HG03025 (cell line): ENCODE data around the gene KERA.

Experiments
- ATAC-seq: cut with Tn5 transposase; IDR thresholded peaks from one replicate; pipeline ENCODE4 v1.9.1; 2021; ENCODE audit warnings: mild to moderate bottlenecking, moderate library complexity; ENCODE audit not compliant: unreplicated experiment, low FRiP score

Gene KERA

DNA sequence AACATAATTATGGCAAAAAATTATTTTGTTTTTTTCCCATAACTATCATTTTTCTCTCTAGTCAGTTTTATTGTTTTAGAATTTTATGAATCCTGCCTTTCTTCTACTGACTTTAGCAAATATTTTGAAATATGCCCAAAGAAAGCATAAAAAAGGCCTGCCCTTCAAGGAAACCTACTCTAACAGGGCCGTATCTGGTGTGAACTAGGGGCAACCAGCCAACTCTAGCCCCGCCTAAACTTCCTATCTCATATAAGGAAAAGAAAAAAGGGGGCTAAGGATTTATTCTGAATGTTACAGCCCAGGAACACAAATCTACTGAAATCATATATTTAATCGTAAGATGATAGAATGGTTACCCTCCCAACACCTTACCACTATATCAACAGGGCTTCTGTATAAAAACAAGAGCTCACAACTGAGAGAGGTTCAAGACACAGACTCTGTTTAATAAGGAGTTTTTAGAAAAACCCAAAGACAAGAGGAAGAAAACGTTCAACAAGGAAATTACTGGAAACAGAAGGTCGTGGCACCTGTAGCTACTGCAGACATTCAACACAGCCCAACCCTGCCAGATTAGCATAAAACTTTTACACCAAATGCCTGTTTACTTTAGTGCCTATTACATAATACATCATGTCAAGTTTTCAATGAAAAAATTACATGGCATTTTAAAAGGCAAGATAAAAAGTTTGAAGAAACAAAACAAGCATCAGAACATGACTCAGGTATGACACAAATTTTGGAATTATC, 40.1 kb downstream of the KERA start:
- ATAC-seq, result no peak

DNA sequence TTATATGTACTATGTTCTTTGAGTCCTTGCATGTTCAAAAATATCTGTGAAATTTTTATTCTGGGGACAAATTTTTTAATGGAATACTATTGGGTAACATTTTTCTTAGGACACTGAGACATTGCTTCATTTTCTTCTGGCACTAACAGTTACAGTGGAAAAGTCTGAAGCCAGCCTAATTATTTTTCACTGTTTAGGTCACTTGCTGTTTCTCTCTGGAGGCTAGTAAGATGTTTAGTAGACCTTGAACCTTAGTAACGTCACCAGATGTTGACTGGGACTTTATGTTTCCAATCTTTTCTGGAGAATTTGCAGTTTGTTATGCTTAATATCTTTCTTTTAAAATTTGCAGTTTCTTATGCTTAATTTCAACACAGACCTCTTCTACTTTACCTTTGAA, 40.8 kb downstream of the KERA start:
- ATAC-seq, result no peak

DNA sequence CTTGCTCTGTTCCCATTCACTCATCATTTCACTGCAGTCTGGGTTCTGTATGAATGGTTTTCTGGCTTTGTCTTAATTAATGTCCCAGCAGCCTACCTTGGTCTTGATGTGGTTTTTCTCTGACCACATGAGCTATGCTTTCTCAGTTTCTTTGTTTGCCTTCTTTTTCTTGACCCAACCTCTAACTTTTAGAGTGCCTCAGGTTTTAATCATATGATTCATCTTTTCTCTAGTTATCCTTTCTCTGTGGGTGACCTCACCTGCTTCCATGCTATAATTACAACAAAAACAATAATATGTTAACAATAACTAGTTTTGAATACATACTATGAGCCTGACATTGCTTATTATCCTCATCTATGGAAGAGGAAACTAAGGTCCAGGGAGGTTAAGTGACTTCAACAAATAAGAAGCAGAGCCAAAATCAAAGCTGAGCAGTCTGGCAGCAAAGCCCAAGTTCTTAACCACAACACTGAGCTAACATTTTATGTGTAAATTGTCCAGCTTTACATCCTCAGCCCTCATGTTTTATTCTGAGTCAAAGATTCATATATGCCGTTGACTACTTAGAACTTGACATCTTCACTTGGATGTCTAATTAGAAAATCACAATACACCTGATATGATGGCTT, 48.4 kb downstream of the KERA start:
- ATAC-seq, result peak; percentile 87

DNA sequence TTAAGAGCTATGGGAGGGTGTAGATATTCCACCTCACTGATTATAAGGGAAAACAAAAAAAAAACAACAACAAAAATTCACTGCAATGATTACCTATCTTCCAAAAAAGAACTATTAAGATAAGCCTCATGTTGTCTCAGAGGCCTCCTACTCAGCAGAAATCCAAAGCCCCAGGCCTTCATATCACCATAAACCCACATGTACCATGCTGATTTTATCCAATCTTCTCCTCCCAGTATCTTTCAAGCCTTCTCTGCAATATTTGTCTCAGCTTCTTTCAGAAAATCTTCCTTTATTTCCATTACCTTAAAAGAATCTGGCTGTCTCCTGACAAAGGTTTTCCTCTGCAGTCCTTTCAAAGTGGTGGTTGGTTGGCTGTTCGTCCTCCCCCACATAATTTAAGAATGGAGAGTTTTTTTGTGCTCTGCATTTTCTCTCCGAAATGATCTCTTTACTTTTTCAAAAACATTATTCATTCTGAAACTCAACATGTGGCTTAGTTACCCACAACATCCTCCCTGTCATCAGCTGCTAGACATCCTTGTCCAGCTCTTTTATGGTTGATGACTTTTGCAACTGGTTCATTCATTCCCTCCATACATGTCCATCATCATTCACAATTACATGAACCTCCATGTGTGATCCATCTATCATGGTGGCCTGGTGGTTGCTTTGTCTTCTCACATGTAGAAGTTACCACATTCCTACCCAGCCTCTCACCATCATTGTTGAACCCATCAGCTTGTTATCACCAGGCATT, 50.1 kb downstream of the KERA start:
- ATAC-seq, result peak; percentile 67

DNA sequence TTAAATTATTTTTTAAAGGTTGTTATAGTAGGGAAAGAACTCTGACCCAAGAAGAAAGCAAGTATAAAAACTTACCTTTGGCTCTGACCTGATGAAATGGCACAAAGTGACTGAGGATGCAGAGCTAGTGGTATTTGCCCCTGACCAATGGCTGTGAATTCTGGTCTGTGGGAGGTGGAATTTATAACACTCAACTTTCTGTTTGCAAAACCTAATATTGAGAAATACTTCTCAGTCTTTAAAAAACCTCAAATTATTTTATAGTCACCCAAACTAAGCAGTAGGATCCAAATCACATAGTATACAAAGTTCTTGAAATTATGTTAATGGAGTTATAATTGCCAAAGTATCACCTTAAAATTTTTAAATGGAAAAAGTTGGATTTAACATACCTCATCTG, 53.0 kb downstream of the KERA start, which contains the start of gene EPYC:
Gene EPYC, minus strand, starts transcription at position 101 of the 400 bp plus-strand sequence. CDS start 2,407 bp downstream, outside the sequence.
- no peak for ATAC-seq

DNA sequence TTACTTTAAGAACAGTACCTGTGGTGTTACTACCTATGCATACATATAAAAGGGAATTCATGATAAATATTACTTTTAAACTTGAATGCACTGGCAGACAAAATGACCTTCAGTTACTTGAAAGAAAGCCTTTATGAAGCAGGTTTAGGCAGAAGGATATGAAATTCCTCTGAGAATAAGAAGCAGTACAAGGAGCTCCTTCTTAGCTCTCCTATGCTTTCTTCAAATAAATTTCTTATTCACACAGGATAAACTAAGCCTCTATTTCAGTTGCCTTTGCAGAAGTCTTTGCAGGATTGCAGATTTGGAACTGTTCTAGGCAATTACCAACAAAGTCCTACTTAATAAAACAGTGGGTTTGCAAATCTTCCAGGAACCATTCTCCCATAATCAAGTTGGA, 54.1 kb downstream of the KERA start:
- no peak for ATAC-seq

DNA sequence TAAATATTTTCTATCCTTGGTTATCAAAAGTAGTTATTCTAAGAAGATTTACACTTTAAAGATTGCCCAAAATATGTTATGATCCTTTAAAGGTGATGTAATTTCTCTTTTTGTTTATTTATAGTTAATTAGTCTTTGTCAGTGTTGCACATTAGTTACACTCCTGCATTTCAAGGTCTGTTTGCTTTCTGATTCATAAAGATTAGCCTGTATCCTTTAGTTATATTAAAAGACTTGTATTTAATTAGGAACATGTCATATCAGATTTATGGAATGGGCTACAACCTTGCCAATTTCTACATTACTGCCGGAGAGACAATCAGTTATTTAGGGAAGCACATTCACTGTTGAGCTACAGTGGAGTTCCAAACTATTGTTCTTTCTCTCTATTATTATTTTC, 56.5 kb downstream of the KERA start:
- no peak for ATAC-seq
